HepG2 (cell line): ENCODE results near the gene ROBO3. TPM values are rescaled to one million over a fixed set of nuclear protein-coding genes. Genes with fewer than 3 reads are reported as not detected.

Experiments used
- BCLAF1 ChIP-seq: fragments of 450-650 bp; IDR thresholded peaks from 2 replicates; pipeline ENCODE4 v1.6.1; 2017; ENCODE audit warnings: mild to moderate bottlenecking
- GPN1 ChIP-seq: sonication (generic); formaldehyde crosslinking; IDR thresholded peaks from 2 replicates; pipeline ENCODE4 v1.5.1; 2020; ENCODE audit warnings: missing genetic modification reagents, borderline replicate concordance
- HIVEP1 ChIP-seq: sonication (generic); formaldehyde crosslinking; IDR thresholded peaks from 2 replicates; pipeline ENCODE4 v1.4.0; 2020; ENCODE audit warnings: mild to moderate bottlenecking, missing genetic modification reagents
- HMGA1 ChIP-seq: sonication (generic); formaldehyde crosslinking; conservative IDR thresholded peaks from 2 replicates; pipeline ENCODE4 v1.4.0; 2020; ENCODE audit warnings: missing genetic modification reagents
- HOXA5 ChIP-seq: sonication (generic); formaldehyde crosslinking; IDR thresholded peaks from 2 replicates; pipeline ENCODE4 v1.4.0; 2020; ENCODE audit warnings: missing genetic modification reagents
- NPAS2 ChIP-seq: sonication (generic); formaldehyde crosslinking; IDR thresholded peaks from 2 replicates; pipeline ENCODE4 v1.8.0; 2022; ENCODE audit warnings: mild to moderate bottlenecking, missing genetic modification reagents, borderline replicate concordance
- PLSCR1 ChIP-seq: sonication (generic); formaldehyde crosslinking; IDR thresholded peaks from 2 replicates; pipeline ENCODE4 v1.5.0; 2020; ENCODE audit warnings: missing genetic modification reagents, mild to moderate bottlenecking, borderline replicate concordance
- SCMH1 ChIP-seq: sonication (generic); formaldehyde crosslinking; IDR thresholded peaks from 2 replicates; pipeline ENCODE4 v1.9.0; 2021; ENCODE audit warnings: missing genetic modification reagents, mild to moderate bottlenecking, borderline replicate concordance
- SMARCC2 ChIP-seq: fragments of 450-650 bp; IDR thresholded peaks from 2 replicates; pipeline ENCODE4 v1.6.1; 2017; ENCODE audit warnings: antibody characterized with exemption, mild to moderate bottlenecking
- STAT5B ChIP-seq: sonication (generic); formaldehyde crosslinking; IDR thresholded peaks from 2 replicates; pipeline ENCODE4 v1.4.0; 2020; ENCODE audit warnings: missing genetic modification reagents
- TBL1XR1 ChIP-seq: fragments of 150-350 bp; IDR thresholded peaks from 2 replicates; pipeline ENCODE4 v1.6.1; 2014; ENCODE audit warnings: borderline replicate concordance, low read length; ENCODE audit not compliant: partially characterized antibody
- ZBTB14 ChIP-seq: sonication (generic); formaldehyde crosslinking; IDR thresholded peaks from 2 replicates; pipeline ENCODE4 v1.4.0; 2020; ENCODE audit warnings: missing genetic modification reagents
- ZBTB7A ChIP-seq: sonication (generic); formaldehyde crosslinking; IDR thresholded peaks from 2 replicates; pipeline ENCODE4 v1.8.0; 2022; ENCODE audit warnings: mild to moderate bottlenecking, missing genetic modification reagents
- ZNF276 ChIP-seq: sonication (generic); formaldehyde crosslinking; IDR thresholded peaks from 2 replicates; pipeline ENCODE4 v1.4.0; 2020; ENCODE audit warnings: mild to moderate bottlenecking, low read depth, missing genetic modification reagents
- ZNF329 ChIP-seq: sonication (generic); formaldehyde crosslinking; IDR thresholded peaks from 2 replicates; pipeline ENCODE4 v1.9.0; 2021; ENCODE audit warnings: low read depth, mild to moderate bottlenecking, missing genetic modification reagents
- ZNF768 ChIP-seq: sonication (generic); formaldehyde crosslinking; IDR thresholded peaks from 2 replicates; pipeline ENCODE4 v1.4.0; 2020; ENCODE audit warnings: missing genetic modification reagents
- ZNF800 ChIP-seq: sonication (generic); formaldehyde crosslinking; IDR thresholded peaks from 2 replicates; pipeline ENCODE4 v1.4.0; 2020; ENCODE audit warnings: missing genetic modification reagents
- polyA plus RNA-seq, 8 experiments: library from polyadenylated mRNA; depleted of rRNA in 3 of 8; stranded (reverse) in 7 of 8; unstranded in 1 of 8; fragments of >200 nt; fragmentation: Illumina TruSeq in 4 of 8; extraction: Trizol in 4 of 8; gene quantifications; 2 replicates each; pipeline versions ENCODE4 v1.2.1 to v1.2.3, GENCODE V29; 2011 to 2016; ENCODE audit warnings: low read depth in 4 of 8, missing spikeins in 1 of 8, mixed read lengths in 1 of 8; ENCODE audit not compliant: insufficient read depth in 1 of 8
- total RNA-seq, 5 experiments: library from RNA; depleted of rRNA; stranded (reverse); fragments of >200 nt; fragmentation: Illumina TruSeq; extraction: Trizol; gene quantifications; 2 replicates each; pipeline ENCODE4 v1.2.3, GENCODE V29; 2016; ENCODE audit warnings: low read depth in 1 of 5

Gene ROBO3
- total and polyA plus RNA-seq, 2 of the 13 experiments (the other 11 are each of a cell fraction or from before 2014, with no cell fraction given): 0.07 to 2.4 TPM

GRCh38 chr11:124875943-124876817 lies 10.9 kb downstream of the ROBO3 start (continued):
- TF ChIP-seq ZNF800 (CRISPR knock-in tag): no peak
- no peak for TF ChIP-seq ZBTB14 (CRISPR knock-in tag)
- no peak for TF ChIP-seq BCLAF1
- TF ChIP-seq GPN1: no peak
- TF ChIP-seq HMGA1 (CRISPR knock-in tag): no peak
- TF ChIP-seq HIVEP1 (CRISPR knock-in tag): no peak
- TF ChIP-seq SMARCC2: no peak
- peak; percentile 62; the same call in 1 of the 2 replicates for TF ChIP-seq ZNF329 (CRISPR knock-in tag)
- TF ChIP-seq STAT5B (CRISPR knock-in tag): no peak
- TF ChIP-seq ZNF276 (CRISPR knock-in tag): no peak
- peak; percentile 29; the same call in 1 of the 2 replicates for TF ChIP-seq ZNF768
- TF ChIP-seq NPAS2 (CRISPR knock-in tag): no peak
- no peak for TF ChIP-seq PLSCR1 (CRISPR knock-in tag)
- no peak for TF ChIP-seq SCMH1 (CRISPR knock-in tag)
- no peak for TF ChIP-seq HOXA5 (CRISPR knock-in tag)
- no peak for TF ChIP-seq TBL1XR1
- peak; percentile 71; the same call in 1 of the 2 replicates for TF ChIP-seq ZBTB7A (CRISPR knock-in tag)
